ENCODE results near the gene KIAA1328.
"Not testable (repeated sequence)": the region's sequence is repeated elsewhere in the genome, so short reads cannot be mapped to it uniquely, and the experiment has no call there.

The KIAA1328 gene

GRCh38 chr18:37166491-37166890 lies 337.6 kb downstream of the KIAA1328 start:
- DNase-seq: no peak
- in situ Hi-C loops (cut with HindIII; ENCODE audit: low pct_ligation_motif_present, low pct_unique_long_range_greater_than_20kb, low sequenced_read_pairs): no loop called here

- in situ Hi-C loops (cut with HindIII; ENCODE audit: low pct_ligation_motif_present, low pct_unique_long_range_greater_than_20kb, low sequenced_read_pairs): not testable (repeated sequence)
These were observed 338.0 kb downstream of the KIAA1328 start for GRCh38 chr18:37166966-37167365.

GRCh38 chr18:37170984-37171383 lies 342.1 kb downstream of the KIAA1328 start:
- DNase-seq: no peak
- in situ Hi-C loops (cut with HindIII; ENCODE audit: low pct_ligation_motif_present, low pct_unique_long_range_greater_than_20kb, low sequenced_read_pairs): no loop called here

More at GRCh38 chr18:37166966-37167365, 338.0 kb downstream of the KIAA1328 start:
- not testable (repeated sequence) for DNase-seq

- in situ Hi-C loops (cut with HindIII; ENCODE audit: low pct_ligation_motif_present, low pct_unique_long_range_greater_than_20kb, low sequenced_read_pairs): no loop called here
- no peak for DNase-seq
These were observed 344.5 kb downstream of the KIAA1328 start for GRCh38 chr18:37173384-37173783.

GRCh38 chr18:37175727-37176620 lies 347.0 kb downstream of the KIAA1328 start:
- DNase-seq: no peak
- in situ Hi-C loops (cut with HindIII; ENCODE audit: low pct_ligation_motif_present, low pct_unique_long_range_greater_than_20kb, low sequenced_read_pairs): no loop called here

- no peak for DNase-seq
- in situ Hi-C loops (cut with HindIII; ENCODE audit: low pct_ligation_motif_present, low pct_unique_long_range_greater_than_20kb, low sequenced_read_pairs): no loop called here
These were observed 347.7 kb downstream of the KIAA1328 start for GRCh38 chr18:37176621-37176934.

- in situ Hi-C loops (cut with HindIII; ENCODE audit: low pct_ligation_motif_present, low pct_unique_long_range_greater_than_20kb, low sequenced_read_pairs): no loop called here
- no peak for DNase-seq
These were observed 350.5 kb downstream of the KIAA1328 start for GRCh38 chr18:37179384-37179783.

- in situ Hi-C loops (cut with HindIII; ENCODE audit: low pct_ligation_motif_present, low pct_unique_long_range_greater_than_20kb, low sequenced_read_pairs): no loop called here
- DNase-seq: no peak
These were observed 351.2 kb downstream of the KIAA1328 start for GRCh38 chr18:37180086-37180485.

GRCh38 chr18:37182340-37183135 lies 353.6 kb downstream of the KIAA1328 start:
- in situ Hi-C loops (cut with HindIII; ENCODE audit: low pct_ligation_motif_present, low pct_unique_long_range_greater_than_20kb, low sequenced_read_pairs): no loop called here
- DNase-seq: no peak

- no peak for DNase-seq
- in situ Hi-C loops (cut with HindIII; ENCODE audit: low pct_ligation_motif_present, low pct_unique_long_range_greater_than_20kb, low sequenced_read_pairs): no loop called here
These were observed 355.4 kb downstream of the KIAA1328 start for GRCh38 chr18:37184209-37184868.

- in situ Hi-C loops (cut with HindIII; ENCODE audit: low pct_ligation_motif_present, low pct_unique_long_range_greater_than_20kb, low sequenced_read_pairs): no loop called here
- no peak for DNase-seq
These were observed 359.3 kb downstream of the KIAA1328 start for GRCh38 chr18:37188016-37188791.

- in situ Hi-C loops (cut with HindIII; ENCODE audit: low pct_ligation_motif_present, low pct_unique_long_range_greater_than_20kb, low sequenced_read_pairs): no loop called here
- no peak for DNase-seq
These were observed 370.8 kb downstream of the KIAA1328 start for GRCh38 chr18:37199741-37200140.

- DNase-seq: no peak
- in situ Hi-C loops (cut with HindIII; ENCODE audit: low pct_ligation_motif_present, low pct_unique_long_range_greater_than_20kb, low sequenced_read_pairs): no loop called here
These were observed 378.4 kb downstream of the KIAA1328 start for GRCh38 chr18:37207343-37207742.

GRCh38 chr18:37210781-37211180 lies 381.9 kb downstream of the KIAA1328 start:
- in situ Hi-C loops (cut with HindIII; ENCODE audit: low pct_ligation_motif_present, low pct_unique_long_range_greater_than_20kb, low sequenced_read_pairs): no loop called here
- DNase-seq: no peak

GRCh38 chr18:37218022-37218590 lies 389.2 kb downstream of the KIAA1328 start:
- no peak for DNase-seq
- in situ Hi-C loops (cut with HindIII; ENCODE audit: low pct_ligation_motif_present, low pct_unique_long_range_greater_than_20kb, low sequenced_read_pairs): no loop called here

- DNase-seq: no peak
- in situ Hi-C loops (cut with HindIII; ENCODE audit: low pct_ligation_motif_present, low pct_unique_long_range_greater_than_20kb, low sequenced_read_pairs): no loop called here
These were observed 390.3 kb downstream of the KIAA1328 start for GRCh38 chr18:37219257-37219656.

GRCh38 chr18:37222354-37222998 lies 393.5 kb downstream of the KIAA1328 start:
- in situ Hi-C loops (cut with HindIII; ENCODE audit: low pct_ligation_motif_present, low pct_unique_long_range_greater_than_20kb, low sequenced_read_pairs): no loop called here
- no peak for DNase-seq

GRCh38 chr18:37222999-37223378 lies 394.1 kb downstream of the KIAA1328 start:
- in situ Hi-C loops (cut with HindIII; ENCODE audit: low pct_ligation_motif_present, low pct_unique_long_range_greater_than_20kb, low sequenced_read_pairs): no loop called here
- DNase-seq: no peak
